Calu3 (cell line): ENCODE results near the gene GRWD1. TPM values are rescaled to one million over a fixed set of nuclear protein-coding genes. Genes with fewer than 3 reads are reported as not detected.

Experiments used
- Bru-seq: library from RNA; stranded (reverse); fragments of 400-500 nt; gene quantifications from one replicate; lab custom pipeline; 2021; lab: Mats Ljungman, UMichigan
- BruChase-seq, 2 experiments: library from RNA; stranded (reverse); fragments of 400-500 nt; gene quantifications; one replicate each; lab custom pipeline; 2021; lab: Mats Ljungman, UMichigan
- BruUV-seq: library from RNA; stranded (reverse); fragments of 400-500 nt; replicated peaks from 2 replicates; lab custom pipeline; 2021; lab: Mats Ljungman, UMichigan
- CTCF ChIA-PET: fragments of 300-600 bp; sonication (Branson Sonifier 250); formaldehyde crosslinking; loops from one replicate; lab custom pipeline; 2022; ENCODE audit warnings: antibody characterized with exemption; lab: Charles Lee
- DNase-seq: peaks from one replicate; pipeline ENCODE4 v3.0.0; 2022
- H3K27ac Mint-ChIP-seq: one replicate; pipeline ENCODE4 v1.8.0; 2022; ENCODE audit warnings: mixed read lengths; ENCODE audit not compliant: unreplicated experiment
- H3K27me3 Mint-ChIP-seq: one replicate; pipeline ENCODE4 v1.8.0; 2022; ENCODE audit warnings: mixed read lengths; ENCODE audit not compliant: unreplicated experiment
- H3K36me3 Mint-ChIP-seq: one replicate; pipeline ENCODE4 v1.8.0; 2022; ENCODE audit warnings: mild to moderate bottlenecking, moderate library complexity, mixed read lengths; ENCODE audit not compliant: insufficient read depth, unreplicated experiment
- H3K4me1 Mint-ChIP-seq: one replicate; pipeline ENCODE4 v1.8.0; 2022; ENCODE audit warnings: mild to moderate bottlenecking, low read depth, mixed read lengths; ENCODE audit not compliant: unreplicated experiment
- H3K4me3 Mint-ChIP-seq: one replicate; pipeline ENCODE4 v1.8.0; 2022; ENCODE audit warnings: mild to moderate bottlenecking, low read depth, moderate library complexity, mixed read lengths; ENCODE audit not compliant: unreplicated experiment
- H3K9me3 Mint-ChIP-seq: one replicate; pipeline ENCODE4 v1.8.0; 2022; ENCODE audit warnings: low read depth, mixed read lengths; ENCODE audit not compliant: unreplicated experiment
- intact Hi-C: fragments of 100-400 bp; cut with micrococcal nuclease; formaldehyde crosslinking; loops from one replicate; pipeline ENCODE4 v1.10.0; 2022; ENCODE audit not compliant: unreplicated experiment
- long read RNA-seq: library from polyadenylated mRNA; stranded (forward); transcript quantifications from one replicate; pipeline ENCODE4 v2.0.0, GENCODE V29; 2022
- total RNA-seq: library from RNA; stranded (reverse); gene quantifications from 2 replicates; pipeline ENCODE4 v1.2.3, GENCODE V29; 2022
- TF ChIP-seq, protein P1 (sequence below): fragments of 200-600 bp; IDR thresholded peaks from one replicate; pipeline ENCODE4 v1.8.0; 2022; ENCODE audit warnings: antibody characterized with exemption; ENCODE audit not compliant: unreplicated experiment

GRWD1 gene
- total RNA-seq, result 75.0 and 76.7 TPM in 2 replicates
- Bru-seq, nascent RNA, result percentile 82 among the genes with signal in this experiment
- BruChase-seq, experiment 1, labeled RNA remaining after a 6-hour chase, result percentile 95 among the genes with signal in this experiment
- BruChase-seq, experiment 2, labeled RNA remaining after a 2-hour chase, result percentile 96 among the genes with signal in this experiment
- long read RNA-seq, full-length matches to known transcripts, result 166 of 192 reads
- long read RNA-seq, partial matches to known transcripts, result 17 of 192 reads
- long read RNA-seq, other reads (novel, unspliced or antisense), result 9 of 192 reads

DNA sequence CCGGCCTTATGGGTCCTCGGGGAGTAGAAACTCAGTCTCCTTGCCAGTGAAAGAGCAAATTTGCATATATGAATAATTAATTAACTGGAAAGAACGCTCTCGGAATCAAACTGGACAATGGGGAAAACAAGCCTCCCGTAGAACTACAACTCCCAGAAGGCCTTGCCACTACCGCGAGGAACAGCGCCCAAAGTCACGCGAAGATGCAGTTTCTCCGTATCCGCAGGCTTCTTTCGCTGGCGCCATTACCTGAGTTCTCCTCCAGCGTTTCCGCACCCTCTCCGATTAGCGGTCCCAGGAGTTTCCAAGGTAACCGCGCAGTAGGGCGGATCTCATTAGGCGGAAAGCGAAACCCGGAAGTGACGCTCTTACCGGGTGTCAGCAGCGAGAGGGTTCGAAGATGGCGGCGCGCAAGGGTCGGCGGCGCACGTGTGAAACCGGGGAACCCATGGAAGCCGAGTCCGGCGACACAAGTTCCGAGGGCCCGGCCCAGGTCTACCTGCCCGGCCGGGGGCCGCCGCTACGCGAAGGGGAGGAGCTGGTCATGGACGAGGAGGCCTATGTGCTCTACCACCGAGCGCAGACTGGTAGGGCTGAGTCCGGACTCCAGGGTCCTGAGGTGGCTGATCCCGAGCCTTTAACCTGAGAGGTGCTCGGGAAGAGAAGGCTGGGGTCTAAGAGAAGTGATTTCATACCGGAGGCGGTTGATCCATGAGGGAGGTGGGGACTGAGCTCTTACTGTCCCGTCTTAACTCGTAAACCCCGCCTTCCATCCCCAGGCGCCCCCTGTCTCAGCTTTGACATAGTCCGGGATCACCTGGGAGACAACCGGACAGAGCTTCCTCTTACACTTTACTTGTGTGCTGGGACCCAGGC, at the start of gene GRWD1:
Gene GRWD1, plus strand, starts transcription at position 378 of the 876 bp plus-strand sequence. Its CDS starts 23 bp downstream, at position 401.
- DNase-seq, result peak; percentile 92
- H3K27me3 Mint-ChIP-seq, result peaks cover 38% of the 10 kb centered on the region
- H3K9me3 Mint-ChIP-seq, result no peaks in the 10 kb centered on the region
- CTCF ChIA-PET, result interaction anchor here (1.0 to 2.5 kb wide), 10 partner anchors 18 to 138 kb away, joined by 3 to 27 read pairs (median 8); partner anchors contain the start of genes KDELR1, SYNGR4 and TMEM143
- peaks cover 61% of the 10 kb centered on the region for H3K36me3 Mint-ChIP-seq
- H3K27ac Mint-ChIP-seq, result peak within 1 kb of the TSS; percentile 97
- intact Hi-C loops, result loop anchor here (1.0 kb wide), 2 partner anchors 55 to 138 kb away; partner anchors contain the start of gene KDELR1
- no TSS peak for BruUV-seq
- peak within 1 kb of the TSS; percentile 99 for H3K4me3 Mint-ChIP-seq
- peaks cover 16% of the 10 kb centered on the region for H3K4me1 Mint-ChIP-seq
- TF ChIP-seq, protein P1, sequence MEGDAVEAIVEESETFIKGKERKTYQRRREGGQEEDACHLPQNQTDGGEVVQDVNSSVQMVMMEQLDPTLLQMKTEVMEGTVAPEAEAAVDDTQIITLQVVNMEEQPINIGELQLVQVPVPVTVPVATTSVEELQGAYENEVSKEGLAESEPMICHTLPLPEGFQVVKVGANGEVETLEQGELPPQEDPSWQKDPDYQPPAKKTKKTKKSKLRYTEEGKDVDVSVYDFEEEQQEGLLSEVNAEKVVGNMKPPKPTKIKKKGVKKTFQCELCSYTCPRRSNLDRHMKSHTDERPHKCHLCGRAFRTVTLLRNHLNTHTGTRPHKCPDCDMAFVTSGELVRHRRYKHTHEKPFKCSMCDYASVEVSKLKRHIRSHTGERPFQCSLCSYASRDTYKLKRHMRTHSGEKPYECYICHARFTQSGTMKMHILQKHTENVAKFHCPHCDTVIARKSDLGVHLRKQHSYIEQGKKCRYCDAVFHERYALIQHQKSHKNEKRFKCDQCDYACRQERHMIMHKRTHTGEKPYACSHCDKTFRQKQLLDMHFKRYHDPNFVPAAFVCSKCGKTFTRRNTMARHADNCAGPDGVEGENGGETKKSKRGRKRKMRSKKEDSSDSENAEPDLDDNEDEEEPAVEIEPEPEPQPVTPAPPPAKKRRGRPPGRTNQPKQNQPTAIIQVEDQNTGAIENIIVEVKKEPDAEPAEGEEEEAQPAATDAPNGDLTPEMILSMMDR, result peak; percentile 6

GRCh38 chr19:48396016-48396823, 49.6 kb upstream of the GRWD1 start:
- Mint-ChIP-seq H3K36me3 (peaks cover 38% of the 10 kb centered on the region), H3K4me1 (peaks cover 34% of the 10 kb centered on the region), H3K27ac (no peak overlapping the region), H3K27me3 (peaks cover 91% of the 10 kb centered on the region), H3K4me3 (no peak overlapping the region), H3K9me3 (peaks cover 3% of the 10 kb centered on the region)
- DNase-seq, result no peak
- TF ChIP-seq, protein P1, result no peak
- intact Hi-C loops, result no loop called here
- BruUV-seq, result no TSS peak
- CTCF ChIA-PET, result interaction anchor here (0.8 kb wide), 1 partner anchor 64 kb away, joined by 3 read pairs; no protein-coding TSS in a partner anchor

- Mint-ChIP-seq H3K4me1 (peaks cover 34% of the 10 kb centered on the region), H3K27ac (peak overlapping the region; percentile 3), H3K4me3 (peak overlapping the region; percentile 53), H3K9me3 (peaks cover 3% of the 10 kb centered on the region), H3K27me3 (peaks cover 92% of the 10 kb centered on the region), H3K36me3 (peaks cover 33% of the 10 kb centered on the region)
- DNase-seq, result no peak
- CTCF ChIA-PET, result no interaction called here
- no TSS peak for BruUV-seq
- TF ChIP-seq, protein P1, result no peak
- intact Hi-C loops, result no loop called here
These were observed 49.0 kb upstream of the GRWD1 start for GRCh38 chr19:48396824-48397176.
